Activated T-cell treated with anti-CD3 and anti-CD28 coated beads for 4 hours (primary cell): ENCODE measurements around the gene SYNPO2L.
"Not testable (repeated sequence)": the region's sequence is repeated elsewhere in the genome, so short reads cannot be mapped to it uniquely, and the experiment has no call there.

Experiments used
- DNase-seq: peaks from one replicate; pipeline ENCODE4 v3.0.0-alpha.2; 2020

Gene SYNPO2L

GRCh38 chr10:73655990-73656298 is at the start of gene SYNPO2L:
Gene SYNPO2L (minus strand): TSS chr10:73656029. CDS start chr10:73655922, 107 bp downstream.
- DNase-seq, result no peak

- DNase-seq, result not testable (repeated sequence)
These were observed 48.1 kb upstream of the SYNPO2L start for GRCh38 chr10:73703924-73704323.

GRCh38 chr10:73698819-73699218 is 43.0 kb upstream of the SYNPO2L start:
- DNase-seq, result not testable (repeated sequence)

GRCh38 chr10:73697675-73698159 is 41.9 kb upstream of the SYNPO2L start, which contains the start of gene AGAP5:
Gene AGAP5 (minus strand): TSS chr10:73698109. CDS start chr10:73697755, 354 bp downstream.
- not testable (repeated sequence) for DNase-seq

- DNase-seq, result not testable (repeated sequence)
These were observed 39.5 kb upstream of the SYNPO2L start for GRCh38 chr10:73695302-73695701.

- not testable (repeated sequence) for DNase-seq
These were observed 34.9 kb upstream of the SYNPO2L start for GRCh38 chr10:73690755-73691154.

GRCh38 chr10:73689596-73689995 is 33.8 kb upstream of the SYNPO2L start:
- DNase-seq, result not testable (repeated sequence)

GRCh38 chr10:73687641-73688040 is 31.8 kb upstream of the SYNPO2L start:
- not testable (repeated sequence) for DNase-seq

GRCh38 chr10:73674546-73674945 is 18.7 kb upstream of the SYNPO2L start:
- not testable (repeated sequence) for DNase-seq

GRCh38 chr10:73668378-73668777 is 12.5 kb upstream of the SYNPO2L start:
- DNase-seq, result not testable (repeated sequence)

- not testable (repeated sequence) for DNase-seq
These were observed 10.5 kb upstream of the SYNPO2L start for GRCh38 chr10:73666153-73666809.

GRCh38 chr10:73665581-73665980 is 9.8 kb upstream of the SYNPO2L start:
- not testable (repeated sequence) for DNase-seq

- not testable (repeated sequence) for DNase-seq
These were observed 8.6 kb upstream of the SYNPO2L start for GRCh38 chr10:73664156-73665040.

- not testable (repeated sequence) for DNase-seq
These were observed 7.8 kb upstream of the SYNPO2L start for GRCh38 chr10:73663621-73664020.

- not testable (repeated sequence) for DNase-seq
These were observed 6.9 kb upstream of the SYNPO2L start for GRCh38 chr10:73662705-73663104.

GRCh38 chr10:73655257-73655989 is 406 bp downstream of the SYNPO2L start:
- DNase-seq, result no peak

- DNase-seq, result no peak
These were observed 2.1 kb downstream of the SYNPO2L start for GRCh38 chr10:73653701-73654100.

GRCh38 chr10:73653195-73653594 is 2.6 kb downstream of the SYNPO2L start:
- DNase-seq, result no peak

- DNase-seq, result no peak
These were observed 5.1 kb downstream of the SYNPO2L start for GRCh38 chr10:73650537-73651331.

- DNase-seq, result no peak
These were observed 5.8 kb downstream of the SYNPO2L start for GRCh38 chr10:73649876-73650536.

- no peak for DNase-seq
These were observed 6.6 kb downstream of the SYNPO2L start for GRCh38 chr10:73648975-73649829.
